Subcutaneous abdominal adipose tissue (tissue), 5 donors: ENCODE data around the gene RAVER2.
"Not testable (repeated sequence)": the region's sequence is repeated elsewhere in the genome, so short reads cannot be mapped to it uniquely, and the experiment has no call there.

Source experiments
- H3K27ac ChIP-seq: one replicate; pipeline ENCODE4 v1.7.0; 2013; ENCODE audit warnings: low read depth, mild to moderate bottlenecking, inconsistent platforms, low read length, moderate library complexity
- H3K27me3 ChIP-seq, 5 donors: one replicate each; pipeline ENCODE4 v1.7.0; 2013; ENCODE audit warnings: low read length in 5 of 5, inconsistent platforms in 1 of 5; ENCODE audit not compliant: control insufficient read depth in 5 of 5, insufficient read depth in 4 of 5
- H3K36me3 ChIP-seq, 5 donors: one replicate each; pipeline ENCODE4 v1.7.0; 2013; ENCODE audit warnings: low read length in 5 of 5; ENCODE audit not compliant: control insufficient read depth in 5 of 5, insufficient read depth in 5 of 5
- H3K4me1 ChIP-seq, 5 donors: one replicate each; pipeline ENCODE4 v1.7.0; 2013; ENCODE audit warnings: low read length in 5 of 5, mild to moderate bottlenecking in 3 of 5, moderate library complexity in 1 of 5; ENCODE audit not compliant: control insufficient read depth in 5 of 5, insufficient read depth in 5 of 5
- H3K4me3 ChIP-seq, 5 donors: one replicate each; pipeline ENCODE4 v1.7.0; 2013; ENCODE audit warnings: low read length in 5 of 5, low read depth in 1 of 5
- H3K9ac ChIP-seq, 5 donors: one replicate each; pipeline ENCODE4 v1.7.0; 2013; ENCODE audit warnings: low read length in 5 of 5, mild to moderate bottlenecking in 4 of 5, moderate library complexity in 3 of 5
- H3K9me3 ChIP-seq, 5 donors: one replicate each; pipeline ENCODE4 v1.7.0; 2013; ENCODE audit warnings: low read length in 5 of 5; ENCODE audit not compliant: control insufficient read depth in 5 of 5
- donor health status: healthy.
- donor health status: healthy.
- donor health status: healthy.
- donor health status: healthy.
- donor health status: healthy.

The RAVER2 gene

GRCh38 chr1:64715186-64715585 lies 29.7 kb upstream of the RAVER2 start:
- peaks cover 0 to 4% (median 0%) of the 10 kb centered on the region in 5 donors for H3K9me3 ChIP-seq
- H3K9ac ChIP-seq: no peak overlapping the region
- H3K27me3 ChIP-seq: no peaks in the 10 kb centered on the region
- peaks cover 0 to 2% (median 0%) of the 10 kb centered on the region in 5 donors for H3K4me1 ChIP-seq
- no peak overlapping the region for H3K27ac ChIP-seq
- H3K4me3 ChIP-seq: no peak overlapping the region
- H3K36me3 ChIP-seq: no peaks in the 10 kb centered on the region

- Histone ChIP-seq H3K9me3 (peaks cover 0 to 4% (median 0%) of the 10 kb centered on the region in 5 donors), H3K36me3 (no peaks in the 10 kb centered on the region), H3K27ac (no peak overlapping the region), H3K9ac (no peak overlapping the region), H3K4me1 (no peaks in the 10 kb centered on the region), H3K27me3 (no peaks in the 10 kb centered on the region), H3K4me3 (no peak overlapping the region)
These were observed 23.7 kb upstream of the RAVER2 start for GRCh38 chr1:64721135-64721534.

- Histone ChIP-seq H3K27ac (no peak overlapping the region), H3K4me3 (no peak overlapping the region), H3K9ac (no peak overlapping the region), H3K27me3 (no peaks in the 10 kb centered on the region), H3K36me3 (no peaks in the 10 kb centered on the region), H3K4me1 (no peaks in the 10 kb centered on the region), H3K9me3 (peaks cover 0 to 4% (median 0%) of the 10 kb centered on the region in 5 donors)
These were observed 23.2 kb upstream of the RAVER2 start for GRCh38 chr1:64721576-64722145.

- H3K4me3 ChIP-seq: no peak overlapping the region
- no peak overlapping the region for H3K27ac ChIP-seq
These were observed 17.0 kb upstream of the RAVER2 start for GRCh38 chr1:64727861-64728260.

GRCh38 chr1:64733581-64734286 lies 11.1 kb upstream of the RAVER2 start:
- no peak overlapping the region for H3K27ac ChIP-seq
- H3K9me3 ChIP-seq: peaks cover 0 to 3% (median 0%) of the 10 kb centered on the region in 5 donors
- no peaks in the 10 kb centered on the region for H3K4me1 ChIP-seq
- H3K4me3 ChIP-seq: no peak overlapping the region
- H3K9ac ChIP-seq: no peak overlapping the region
- no peaks in the 10 kb centered on the region for H3K36me3 ChIP-seq
- H3K27me3 ChIP-seq: peaks cover 0 to under 1% (median 0%) of the 10 kb centered on the region in 5 donors

More at GRCh38 chr1:64727861-64728260, 17.0 kb upstream of the RAVER2 start:
- H3K9ac ChIP-seq: no peak overlapping the region
- H3K4me1 ChIP-seq: no peaks in the 10 kb centered on the region
- H3K36me3 ChIP-seq: no peaks in the 10 kb centered on the region
- no peaks in the 10 kb centered on the region for H3K27me3 ChIP-seq
- H3K9me3 ChIP-seq: peaks cover 0 to 2% (median 0%) of the 10 kb centered on the region in 5 donors

DNA sequence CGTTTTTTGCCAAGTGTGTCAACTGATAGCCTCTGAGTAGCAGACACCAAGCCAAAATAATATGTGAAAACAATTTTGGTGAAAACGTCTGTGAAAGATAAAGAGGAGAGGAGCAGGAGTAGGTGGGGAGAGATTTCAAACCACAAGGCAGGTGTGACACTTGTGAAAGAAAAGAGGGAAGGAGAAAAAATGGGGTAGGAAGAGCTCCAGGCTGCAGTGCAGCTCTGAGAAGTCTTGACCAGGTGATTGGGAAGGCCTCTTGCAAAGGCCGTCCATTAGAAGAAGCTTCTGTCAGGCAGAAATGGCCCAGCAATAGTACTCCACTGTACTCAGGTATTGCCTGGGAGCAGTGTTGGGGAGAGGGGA lies 10.6 kb upstream of the RAVER2 start:
- H3K9ac ChIP-seq: no peak overlapping the region
- H3K4me3 ChIP-seq: no peak overlapping the region
- H3K27me3 ChIP-seq: peaks cover 0 to 2% (median 0%) of the 10 kb centered on the region in 5 donors
- no peaks in the 10 kb centered on the region for H3K4me1 ChIP-seq
- no peaks in the 10 kb centered on the region for H3K36me3 ChIP-seq
- H3K27ac ChIP-seq: no peak overlapping the region
- H3K9me3 ChIP-seq: peaks cover 0 to 3% (median 0%) of the 10 kb centered on the region in 5 donors

- H3K36me3 ChIP-seq: not testable (repeated sequence)
- peaks cover 0 to 15% (median 10%) of the 10 kb centered on the region in 5 donors for H3K4me1 ChIP-seq
These were observed 4.2 kb upstream of the RAVER2 start for GRCh38 chr1:64740687-64741086.

GRCh38 chr1:64743954-64744491 lies 852 bp upstream of the RAVER2 start:
- Histone ChIP-seq H3K36me3 (no peaks in the 10 kb centered on the region), H3K4me1 (peaks cover 0 to 25% (median 15%) of the 10 kb centered on the region in 5 donors), H3K27me3 (no peaks in the 10 kb centered on the region), H3K27ac (no peak overlapping the region), H3K4me3 (peak overlapping the region in 4 of 5 donors; percentile 78 to 87 (median 80)), H3K9ac (peak overlapping the region in 2 of 5 donors; percentile 32 to 52), H3K9me3 (no peaks in the 10 kb centered on the region)

More at GRCh38 chr1:64740687-64741086, 4.2 kb upstream of the RAVER2 start:
- H3K9me3 ChIP-seq, H3K27ac ChIP-seq, H3K4me3 ChIP-seq, H3K27me3 ChIP-seq, H3K9ac ChIP-seq: not testable (repeated sequence)

GRCh38 chr1:64745181-64745985 lies 508 bp downstream of the RAVER2 start:
- Histone ChIP-seq H3K9ac (peak overlapping the region in 4 of 5 donors; percentile 42 to 86 (median 72)), H3K9me3 (no peaks in the 10 kb centered on the region), H3K4me1 (peaks cover 0 to 25% (median 15%) of the 10 kb centered on the region in 5 donors), H3K36me3 (no peaks in the 10 kb centered on the region), H3K27ac (peak overlapping the region; percentile 41), H3K27me3 (no peaks in the 10 kb centered on the region), H3K4me3 (peak overlapping the region; percentile 78 to 93 (median 82))
